Trophoblast cell (in vitro differentiated cells and primary cell): ENCODE data around the gene ZNF398.

Experiments
- DNase-seq, 2 donors: peaks; one replicate each; pipeline ENCODE4 v3.0.0-alpha.2; 2016
- H2AFZ ChIP-seq: 2 replicates; pipeline ENCODE4 v1.6.1; 2013; ENCODE audit warnings: low read length, moderate library complexity, mild to moderate bottlenecking; ENCODE audit not compliant: insufficient read depth, poor library complexity
- H2AK5ac ChIP-seq: 2 replicates; pipeline ENCODE4 v1.6.1; 2013; ENCODE audit warnings: mild to moderate bottlenecking, low read length
- H2BK120ac ChIP-seq: 2 replicates; pipeline ENCODE4 v1.6.1; 2013; ENCODE audit warnings: low read length, mild to moderate bottlenecking, moderate library complexity; ENCODE audit not compliant: insufficient read depth, poor library complexity
- H2BK12ac ChIP-seq: 2 replicates; pipeline ENCODE4 v1.6.1; 2013; ENCODE audit warnings: mild to moderate bottlenecking, low read length, moderate library complexity
- H2BK5ac ChIP-seq: 2 replicates; pipeline ENCODE4 v1.6.1; 2013; ENCODE audit warnings: low read length, low read depth, moderate library complexity, mild to moderate bottlenecking; ENCODE audit not compliant: poor library complexity
- H3K14ac ChIP-seq: 2 replicates; pipeline ENCODE4 v1.6.1; 2013; ENCODE audit warnings: mild to moderate bottlenecking, low read length
- H3K18ac ChIP-seq: 2 replicates; pipeline ENCODE4 v1.6.1; 2013; ENCODE audit warnings: mild to moderate bottlenecking, low read length
- H3K23ac ChIP-seq: 2 replicates; pipeline ENCODE4 v1.6.1; 2013; ENCODE audit warnings: low read length
- H3K27ac ChIP-seq: 2 replicates; pipeline ENCODE4 v1.5.1; 2013; ENCODE audit warnings: low read depth, mild to moderate bottlenecking, inconsistent platforms, low read length, moderate library complexity
- H3K27me3 ChIP-seq: 2 replicates; pipeline ENCODE4 v1.6.1; 2013; ENCODE audit warnings: inconsistent platforms, mild to moderate bottlenecking, low read length, moderate library complexity; ENCODE audit not compliant: insufficient read depth
- H3K36me3 ChIP-seq, 2 experiments: 1 replicate in 1 of 2; 2 replicates in 1 of 2; pipeline ENCODE4 v1.6.1; 2013; ENCODE audit warnings: low read length in 2 of 2, mild to moderate bottlenecking in 2 of 2, moderate library complexity in 1 of 2; ENCODE audit not compliant: insufficient read depth in 2 of 2, control insufficient read depth in 1 of 2
- H3K4ac ChIP-seq: 2 replicates; pipeline ENCODE4 v1.6.1; 2013; ENCODE audit warnings: low read depth, mild to moderate bottlenecking, low read length, moderate library complexity
- H3K4me1 ChIP-seq, 2 experiments: 1 replicate in 1 of 2; 2 replicates in 1 of 2; pipeline ENCODE4 v1.6.1; 2013; ENCODE audit warnings: low read length in 2 of 2, mild to moderate bottlenecking in 2 of 2, moderate library complexity in 1 of 2; ENCODE audit not compliant: insufficient read depth in 2 of 2, control insufficient read depth in 1 of 2
- H3K4me2 ChIP-seq: 2 replicates; pipeline ENCODE4 v1.6.1; 2013; ENCODE audit warnings: inconsistent platforms, mild to moderate bottlenecking, low read length, moderate library complexity
- H3K4me3 ChIP-seq: 2 replicates; pipeline ENCODE4 v1.5.1; 2013; ENCODE audit warnings: mild to moderate bottlenecking, low read depth, low read length, inconsistent platforms
- H3K79me1 ChIP-seq: one replicate; pipeline ENCODE4 v1.6.1; 2013; ENCODE audit warnings: low read length
- H3K79me2 ChIP-seq: 2 replicates; pipeline ENCODE4 v1.6.1; 2013; ENCODE audit warnings: low read length, mild to moderate bottlenecking; ENCODE audit not compliant: control insufficient read depth, insufficient read depth, poor library complexity
- H3K9ac ChIP-seq: 2 replicates; pipeline ENCODE4 v1.6.1; 2013; ENCODE audit warnings: mild to moderate bottlenecking, low read length
- H3K9me3 ChIP-seq: 2 replicates; pipeline ENCODE4 v1.6.1; 2013; ENCODE audit warnings: low read depth, mild to moderate bottlenecking, control low read depth, inconsistent platforms, low read length; ENCODE audit not compliant: insufficient read depth
- H4K12ac ChIP-seq: 2 replicates; pipeline ENCODE4 v1.6.1; 2013; ENCODE audit warnings: low read depth, mild to moderate bottlenecking, low read length, moderate library complexity
- H4K8ac ChIP-seq: 2 replicates; pipeline ENCODE4 v1.6.1; 2013; ENCODE audit warnings: low read depth, mild to moderate bottlenecking, low read length, moderate library complexity
- H4K91ac ChIP-seq: one replicate; pipeline ENCODE4 v1.6.1; 2013; ENCODE audit warnings: low read depth, mild to moderate bottlenecking, low read length, moderate library complexity
- WGBS: extraction: QIAGEN DNeasy Blood & Tissue Kit; methylation state at CpG from one replicate; pipeline ENCODE4 v1.1.7; 2013; ENCODE audit warnings: missing lambda C conversion rate; ENCODE audit not compliant: insufficient read length, insufficient coverage; ENCODE audit errors: extremely low coverage; 5-methylcytosine and 5-hydroxymethylcytosine counted together

The ZNF398 gene

DNA sequence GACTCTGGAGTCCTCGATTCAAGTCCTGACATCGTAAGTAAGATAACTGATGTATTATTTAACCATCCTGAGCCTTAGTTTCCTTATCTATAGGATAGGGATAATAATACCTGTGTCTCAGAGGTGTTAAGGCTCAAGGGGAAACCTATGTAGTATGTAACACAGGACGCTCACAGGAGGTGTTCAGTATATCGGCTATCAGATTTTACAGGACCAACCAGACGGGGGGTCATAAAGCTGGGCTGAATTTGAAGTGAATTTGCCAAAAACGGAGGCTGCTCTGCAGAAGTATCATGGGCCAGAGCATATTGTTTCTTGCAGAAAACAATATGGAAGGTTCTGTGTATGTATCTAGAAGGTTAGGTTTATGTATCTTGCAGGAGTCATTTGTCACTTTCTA, 37.0 kb downstream of the ZNF398 start:
- WGBS = no CpG with 5 or more reads among the region's 6 CpGs
- Histone ChIP-seq H2BK12ac (no peak overlapping the region), H3K23ac (no peak overlapping the region), H3K36me3 (peaks cover 4 to 19% of the 10 kb centered on the region in 2 experiments), H4K91ac (no peak overlapping the region), H3K4me1 (no peaks in the 10 kb centered on the region), H3K4ac (no peak overlapping the region), H3K9ac (no peak overlapping the region), H3K79me1 (no peaks in the 10 kb centered on the region), H2BK120ac (no peak overlapping the region), H4K8ac (no peak overlapping the region), H3K14ac (no peak overlapping the region), H2AK5ac (no peak overlapping the region), H3K4me2 (no peak overlapping the region), H3K4me3 (no peak overlapping the region), H3K18ac (no peak overlapping the region), H4K12ac (no peak overlapping the region), H2BK5ac (no peak overlapping the region), H3K27ac (no peak overlapping the region), H2AFZ (no peak overlapping the region), H3K27me3 (no peaks in the 10 kb centered on the region), H3K9me3 (no peaks in the 10 kb centered on the region), H3K79me2 (no peaks in the 10 kb centered on the region)
- DNase-seq = no peak

DNA sequence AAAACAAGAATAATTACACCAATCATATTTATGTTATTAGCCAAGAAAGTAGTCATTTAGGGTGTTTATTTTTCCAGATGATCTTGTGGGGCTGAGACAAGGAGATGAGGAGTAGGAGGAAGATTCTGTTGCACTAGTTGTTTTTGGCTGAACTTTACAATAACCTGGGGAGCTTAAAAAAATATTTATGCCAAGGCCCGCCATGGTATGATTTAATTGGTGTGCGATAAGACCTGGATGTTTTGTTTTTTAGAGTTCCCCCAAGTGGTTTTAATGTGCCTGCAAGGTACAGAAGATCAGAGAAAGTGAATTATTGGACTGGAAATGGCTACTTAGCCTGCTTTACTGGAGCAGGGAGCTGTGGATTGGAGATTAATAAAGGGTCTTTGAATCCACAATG, 41.0 kb downstream of the ZNF398 start:
- Histone ChIP-seq H2AFZ (no peak overlapping the region), H3K79me2 (no peaks in the 10 kb centered on the region), H2BK120ac (no peak overlapping the region), H3K4me2 (no peak overlapping the region), H4K91ac (no peak overlapping the region), H3K27me3 (no peaks in the 10 kb centered on the region), H3K14ac (no peak overlapping the region), H3K9ac (no peak overlapping the region), H3K36me3 (no peaks in the 10 kb centered on the region), H3K23ac (no peak overlapping the region), H3K9me3 (no peaks in the 10 kb centered on the region), H2BK12ac (no peak overlapping the region), H4K12ac (no peak overlapping the region), H2AK5ac (no peak overlapping the region), H4K8ac (no peak overlapping the region), H3K79me1 (no peaks in the 10 kb centered on the region), H3K27ac (no peak overlapping the region), H3K4me3 (no peak overlapping the region), H3K4ac (no peak overlapping the region), H2BK5ac (no peak overlapping the region), H3K4me1 (no peaks in the 10 kb centered on the region), H3K18ac (no peak overlapping the region)
- DNase-seq = no peak
- no CpG with 5 or more reads among the region's 2 CpGs for WGBS

DNA sequence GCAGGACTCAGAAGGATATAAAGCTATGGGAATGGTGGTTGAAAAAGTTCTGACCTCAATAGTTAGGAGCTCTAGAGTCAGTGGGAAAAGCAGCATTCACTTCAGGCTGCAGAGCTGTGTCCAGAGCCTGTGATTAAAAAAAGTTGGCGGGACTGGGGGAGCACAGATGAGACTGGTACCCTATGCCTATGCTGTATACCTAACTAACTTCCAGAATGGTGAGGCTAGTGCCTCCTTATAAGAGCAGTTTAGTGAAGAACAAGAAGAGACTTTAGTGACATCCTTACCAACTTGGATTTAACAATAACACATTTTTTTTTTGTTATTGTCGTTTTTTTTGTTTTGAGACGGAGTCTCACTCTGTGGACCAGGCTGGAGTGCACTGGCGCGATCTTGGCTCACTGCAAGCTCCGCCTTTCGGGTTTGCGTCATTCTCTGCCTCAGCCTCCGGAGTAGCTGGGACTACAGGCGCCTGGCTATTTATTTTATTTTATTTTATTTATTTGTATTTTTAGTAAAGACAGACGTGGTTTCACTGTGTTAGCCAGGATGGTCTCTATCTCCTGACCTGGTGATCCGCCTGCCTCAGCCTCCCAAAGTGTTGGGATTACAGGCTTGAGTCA, 41.5 kb downstream of the ZNF398 start:
- WGBS = no CpG with 5 or more reads among the region's 12 CpGs
- no peaks in the 10 kb centered on the region for H3K27me3 ChIP-seq
- H2BK5ac ChIP-seq = no peak overlapping the region
- peak in 1 of 2 donors; percentile 21 for DNase-seq
- H3K4me1 ChIP-seq = no peaks in the 10 kb centered on the region
- H3K23ac ChIP-seq = no peak overlapping the region
- H3K9ac ChIP-seq = no peak overlapping the region
- H3K4me2 ChIP-seq = no peak overlapping the region
- no peak overlapping the region for H3K18ac ChIP-seq
- H3K27ac ChIP-seq = no peak overlapping the region
- H2AK5ac ChIP-seq = no peak overlapping the region
- H4K12ac ChIP-seq = no peak overlapping the region
- H4K8ac ChIP-seq = no peak overlapping the region
- H3K14ac ChIP-seq = no peak overlapping the region
- H3K79me1 ChIP-seq = no peaks in the 10 kb centered on the region
- no peaks in the 10 kb centered on the region for H3K79me2 ChIP-seq
- peaks cover under 1% of the 10 kb centered on the region for H3K9me3 ChIP-seq
- no peak overlapping the region for H3K4ac ChIP-seq
- H2BK120ac ChIP-seq = no peak overlapping the region
- H2AFZ ChIP-seq = no peak overlapping the region
- no peak overlapping the region for H2BK12ac ChIP-seq
- no peak overlapping the region for H4K91ac ChIP-seq
- no peaks in the 10 kb centered on the region for H3K36me3 ChIP-seq
- H3K4me3 ChIP-seq = no peak overlapping the region

DNA sequence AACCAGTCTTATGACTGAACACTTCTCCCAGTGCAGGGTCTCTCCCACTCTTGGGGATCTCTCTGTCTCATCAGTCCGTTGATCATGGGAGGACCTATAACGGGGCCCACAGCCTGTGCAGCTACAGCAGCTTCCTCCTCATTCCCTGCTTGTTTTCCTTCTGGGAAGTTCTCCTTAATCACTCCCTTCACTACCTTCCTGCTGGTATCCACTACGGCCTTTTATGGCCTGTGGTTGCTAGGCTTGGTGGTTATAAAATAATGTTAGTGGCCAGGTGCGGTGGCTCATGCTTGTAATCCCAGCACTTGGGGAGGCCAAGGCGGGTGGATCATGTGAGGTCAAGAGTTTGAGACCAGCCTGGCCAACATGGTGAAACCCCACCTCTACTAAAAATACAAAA, 44.6 kb downstream of the ZNF398 start:
- DNase-seq = no peak
- peaks cover 1% of the 10 kb centered on the region for H3K9me3 ChIP-seq
- no peak overlapping the region for H3K9ac ChIP-seq
- no peak overlapping the region for H4K8ac ChIP-seq
- H2BK12ac ChIP-seq = no peak overlapping the region
- no peaks in the 10 kb centered on the region for H3K36me3 ChIP-seq
- H3K79me2 ChIP-seq = peaks cover 12% of the 10 kb centered on the region
- H3K4ac ChIP-seq = no peak overlapping the region
- H3K79me1 ChIP-seq = peaks cover 3% of the 10 kb centered on the region
- H2BK5ac ChIP-seq = no peak overlapping the region
- H3K4me1 ChIP-seq = peaks cover 6 to 7% of the 10 kb centered on the region in 2 experiments
- H3K18ac ChIP-seq = no peak overlapping the region
- H3K14ac ChIP-seq = no peak overlapping the region
- H3K27me3 ChIP-seq = no peaks in the 10 kb centered on the region
- H3K27ac ChIP-seq = no peak overlapping the region
- no peak overlapping the region for H2AFZ ChIP-seq
- H4K12ac ChIP-seq = no peak overlapping the region
- no CpG with 5 or more reads among the region's 5 CpGs for WGBS
- H2AK5ac ChIP-seq = no peak overlapping the region
- H3K4me3 ChIP-seq = no peak overlapping the region
- H4K91ac ChIP-seq = no peak overlapping the region
- no peak overlapping the region for H3K4me2 ChIP-seq
- no peak overlapping the region for H3K23ac ChIP-seq
- no peak overlapping the region for H2BK120ac ChIP-seq
